ENCODE results near the gene SMAGP. TPM values are rescaled to one million over a fixed set of nuclear protein-coding genes. Genes with fewer than 3 reads are reported as not detected.

SMAGP gene
- total RNA-seq, 1 donor, result 9.8 TPM

DNA sequence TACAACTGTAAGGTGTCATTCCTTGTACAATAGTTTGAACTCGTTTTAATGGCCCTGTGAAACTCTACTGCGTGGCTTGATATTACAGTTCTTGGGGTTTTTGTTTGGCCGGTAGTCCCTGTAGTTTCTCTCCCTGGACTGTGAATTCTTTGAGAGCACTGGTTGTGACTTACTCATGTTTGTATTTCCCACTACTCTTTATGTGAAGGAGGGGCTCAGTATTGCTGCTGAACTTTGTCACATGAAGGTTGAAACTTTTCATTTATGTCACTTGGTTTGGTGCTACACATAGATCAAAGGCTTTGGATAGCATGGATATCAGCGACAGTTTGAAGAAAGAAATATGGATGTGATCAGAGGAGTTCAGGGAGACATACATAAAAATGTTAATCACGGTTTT, 50.9 kb downstream of the SMAGP start:
- H4K20me1 ChIP-seq (ENCODE audit: insufficient read depth, low read length), result no peaks in the 10 kb centered on the region
- peaks cover 15% of the 10 kb centered on the region for H3K4me1 ChIP-seq (ENCODE audit: insufficient read depth, low read length)
- no peaks in the 10 kb centered on the region for H3K9me3 ChIP-seq (ENCODE audit: low read depth, low read length)
- TF ChIP-seq, protein P1, sequence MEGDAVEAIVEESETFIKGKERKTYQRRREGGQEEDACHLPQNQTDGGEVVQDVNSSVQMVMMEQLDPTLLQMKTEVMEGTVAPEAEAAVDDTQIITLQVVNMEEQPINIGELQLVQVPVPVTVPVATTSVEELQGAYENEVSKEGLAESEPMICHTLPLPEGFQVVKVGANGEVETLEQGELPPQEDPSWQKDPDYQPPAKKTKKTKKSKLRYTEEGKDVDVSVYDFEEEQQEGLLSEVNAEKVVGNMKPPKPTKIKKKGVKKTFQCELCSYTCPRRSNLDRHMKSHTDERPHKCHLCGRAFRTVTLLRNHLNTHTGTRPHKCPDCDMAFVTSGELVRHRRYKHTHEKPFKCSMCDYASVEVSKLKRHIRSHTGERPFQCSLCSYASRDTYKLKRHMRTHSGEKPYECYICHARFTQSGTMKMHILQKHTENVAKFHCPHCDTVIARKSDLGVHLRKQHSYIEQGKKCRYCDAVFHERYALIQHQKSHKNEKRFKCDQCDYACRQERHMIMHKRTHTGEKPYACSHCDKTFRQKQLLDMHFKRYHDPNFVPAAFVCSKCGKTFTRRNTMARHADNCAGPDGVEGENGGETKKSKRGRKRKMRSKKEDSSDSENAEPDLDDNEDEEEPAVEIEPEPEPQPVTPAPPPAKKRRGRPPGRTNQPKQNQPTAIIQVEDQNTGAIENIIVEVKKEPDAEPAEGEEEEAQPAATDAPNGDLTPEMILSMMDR (IDR thresholded peaks at IDR 0.05; ENCODE audit: extremely low read depth, low read depth, low read length), result no peak
- DNase-seq (ENCODE audit: insufficient read length, low spot score, missing footprints), result no peak
- no peaks in the 10 kb centered on the region for H3K27me3 ChIP-seq (ENCODE audit: insufficient read depth, low read length)
- peaks cover 6% of the 10 kb centered on the region for H3K79me2 ChIP-seq (ENCODE audit: insufficient read depth, low read length)
- no peak overlapping the region for H3K4me3 ChIP-seq (ENCODE audit: insufficient read depth, low read length)
- peak overlapping the region; percentile 32 for H2AFZ ChIP-seq (ENCODE audit: low read length)
- no peaks in the 10 kb centered on the region for H3K36me3 ChIP-seq (ENCODE audit: insufficient read depth, low read length)
- no peak overlapping the region for H3K27ac ChIP-seq (ENCODE audit: low read depth, low read length)
- peak overlapping the region; percentile 90 for H3K4me2 ChIP-seq (ENCODE audit: insufficient read depth, low read length)

- TF ChIP-seq, protein P1 (IDR thresholded peaks at IDR 0.05; ENCODE audit: extremely low read depth, low read depth, low read length), result no peak
- H3K4me2 ChIP-seq (ENCODE audit: insufficient read depth, low read length), result peak overlapping the region; percentile 90
- H3K27me3 ChIP-seq (ENCODE audit: insufficient read depth, low read length), result no peaks in the 10 kb centered on the region
- H3K9me3 ChIP-seq (ENCODE audit: low read depth, low read length), result no peaks in the 10 kb centered on the region
- H4K20me1 ChIP-seq (ENCODE audit: insufficient read depth, low read length), result no peaks in the 10 kb centered on the region
- peaks cover 15% of the 10 kb centered on the region for H3K4me1 ChIP-seq (ENCODE audit: insufficient read depth, low read length)
- H3K79me2 ChIP-seq (ENCODE audit: insufficient read depth, low read length), result peaks cover 7% of the 10 kb centered on the region
- H3K36me3 ChIP-seq (ENCODE audit: insufficient read depth, low read length), result no peaks in the 10 kb centered on the region
- peak overlapping the region; percentile 88 for H3K4me3 ChIP-seq (ENCODE audit: insufficient read depth, low read length)
- no peak for DNase-seq (ENCODE audit: insufficient read length, low spot score, missing footprints)
- H3K27ac ChIP-seq (ENCODE audit: low read depth, low read length), result peak overlapping the region; percentile 83
- peak overlapping the region; percentile 86 for H2AFZ ChIP-seq (ENCODE audit: low read length)
Measured at GRCh38 chr12:51218607-51219161, 51.5 kb downstream of the SMAGP start.

DNA sequence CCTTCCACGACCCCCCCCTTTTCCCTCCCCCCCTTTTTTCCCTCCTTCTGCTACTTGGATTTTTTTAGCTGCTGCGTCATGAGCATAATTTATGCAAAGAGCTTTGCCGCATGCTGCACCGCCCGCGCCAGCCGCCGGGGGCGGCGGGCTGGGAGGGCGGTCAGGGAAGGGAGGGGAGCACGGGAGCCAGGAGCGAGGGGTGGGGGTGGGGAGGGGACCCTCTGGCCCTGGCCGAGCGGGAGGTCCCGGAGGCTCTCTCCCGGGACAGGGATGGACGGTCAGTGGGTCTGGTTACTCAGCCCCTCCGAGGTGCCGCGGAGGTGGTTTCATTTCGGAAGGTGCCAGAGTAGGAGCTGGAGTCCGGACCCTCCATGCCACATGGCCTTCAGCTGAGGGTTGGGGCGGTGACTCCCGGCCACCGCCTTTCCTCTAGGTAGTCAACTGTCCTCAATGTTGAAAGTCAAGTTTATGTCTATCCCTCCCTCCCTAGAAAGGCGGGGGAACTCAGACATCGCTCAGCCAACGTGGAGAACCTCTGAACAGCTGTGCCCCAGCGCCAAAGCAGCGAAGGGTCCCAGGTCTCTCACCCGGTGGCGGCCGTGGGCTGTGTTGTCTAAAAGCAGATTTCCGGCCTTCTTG, 52.1 kb downstream of the SMAGP start, which contains the start of gene POU6F1:
TSS of gene POU6F1 (minus strand) at position 95 of the 639 bp plus-strand sequence. CDS start 11,226 bp downstream, outside the sequence.
- Histone ChIP-seq H3K4me2 (ENCODE audit: insufficient read depth, low read length) (peak within 1 kb of the TSS; percentile 90), H3K36me3 (ENCODE audit: insufficient read depth, low read length) (no peaks in the 10 kb centered on the region), H3K79me2 (ENCODE audit: insufficient read depth, low read length) (peaks cover 7% of the 10 kb centered on the region), H3K27ac (ENCODE audit: low read depth, low read length) (peak within 1 kb of the TSS; percentile 83), H3K27me3 (ENCODE audit: insufficient read depth, low read length) (no peaks in the 10 kb centered on the region), H2AFZ (ENCODE audit: low read length) (peak within 1 kb of the TSS; percentile 86), H4K20me1 (ENCODE audit: insufficient read depth, low read length) (no peaks in the 10 kb centered on the region), H3K4me1 (ENCODE audit: insufficient read depth, low read length) (peaks cover 15% of the 10 kb centered on the region), H3K4me3 (ENCODE audit: insufficient read depth, low read length) (peak within 1 kb of the TSS; percentile 88), H3K9me3 (ENCODE audit: low read depth, low read length) (no peaks in the 10 kb centered on the region)
- TF ChIP-seq, protein P1 (IDR thresholded peaks at IDR 0.05; ENCODE audit: extremely low read depth, low read depth, low read length), result peak; percentile 33
- DNase-seq (ENCODE audit: insufficient read length, low spot score, missing footprints), result peak; percentile 99
